Stimulated activated CD8-positive, alpha-beta memory T cell treated with anti-CD3 and anti-CD28 coated beads, Interleukin-12 subunit alpha, Interleukin-12 subunit beta, amount 100 ng/mL, for 4 hours (primary cell): Measurements from ENCODE around the gene MAMLD1.

Source experiments
- DNase-seq: peaks from one replicate; pipeline ENCODE4 v3.0.0-alpha.2; 2020; ENCODE audit warnings: low read depth

MAMLD1 gene

DNA sequence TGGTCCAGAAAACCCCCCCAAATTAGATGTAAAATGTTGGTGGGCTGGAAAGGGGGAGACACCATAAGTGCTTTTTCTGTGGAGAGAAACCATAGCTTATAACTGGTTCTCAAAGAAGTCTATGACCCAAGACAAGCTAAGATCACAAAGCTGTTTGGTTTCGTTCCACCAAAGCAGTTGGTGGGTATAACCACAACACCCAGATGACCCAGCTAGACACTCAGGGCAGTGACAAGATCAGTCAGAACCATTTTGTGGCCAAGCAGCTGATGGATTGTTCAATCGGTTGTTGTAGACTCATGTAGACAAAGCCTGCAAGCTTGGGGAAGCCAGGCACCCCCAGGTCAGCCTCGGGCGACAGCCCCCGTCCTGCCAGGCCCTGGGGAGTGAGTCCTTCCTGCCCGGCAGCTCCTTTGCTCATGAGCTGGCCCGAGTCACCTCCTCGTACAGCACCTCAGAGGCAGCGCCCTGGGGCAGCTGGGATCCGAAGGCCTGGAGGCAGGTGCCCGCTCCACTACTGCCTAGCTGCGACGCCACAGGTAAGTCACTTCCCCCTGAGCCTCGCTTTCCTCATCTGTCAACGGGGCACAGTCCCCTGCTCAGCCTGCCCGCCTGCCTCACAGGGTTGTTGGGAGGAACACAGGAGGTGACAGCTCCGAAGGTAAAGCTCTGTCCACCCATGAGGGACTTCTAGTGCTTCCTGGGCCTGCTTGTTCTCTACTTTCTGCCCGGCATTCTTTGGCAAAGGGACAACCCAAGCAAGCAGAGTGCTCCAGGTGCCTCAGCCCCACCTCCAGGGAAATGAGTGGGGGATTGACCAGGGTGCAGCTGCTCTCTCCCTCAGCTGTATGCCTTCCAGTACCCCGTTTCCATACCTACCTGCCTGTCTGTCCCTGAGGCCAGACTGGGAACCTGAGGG, 140.1 kb downstream of the MAMLD1 start:
- no peak for DNase-seq

- DNase-seq = no peak
Measured at GRCh38 chrX:150503898-150504219, 140.7 kb downstream of the MAMLD1 start.

- no peak for DNase-seq
Measured at GRCh38 chrX:150504397-150505182, 141.5 kb downstream of the MAMLD1 start.

DNA sequence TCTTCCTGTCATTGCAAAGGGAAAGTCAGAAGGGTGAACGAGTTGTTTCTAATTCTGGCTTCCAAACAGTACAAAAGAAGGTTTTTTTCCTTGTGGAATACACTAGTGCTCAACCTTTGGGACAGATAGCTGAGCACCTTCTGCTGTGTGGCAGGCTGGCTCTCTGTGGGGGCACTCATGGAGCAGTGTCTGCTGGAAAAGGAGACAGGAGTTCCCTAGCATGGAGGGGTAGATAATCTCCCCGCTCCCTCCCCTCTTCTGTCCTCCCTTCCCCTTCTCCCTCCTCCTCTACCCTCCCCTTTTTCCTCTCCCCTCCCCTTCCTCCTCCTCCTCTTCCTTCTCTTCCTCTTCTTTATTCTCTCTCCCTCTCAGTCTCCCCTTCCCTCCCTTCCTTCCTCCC, 142.9 kb downstream of the MAMLD1 start:
- no peak for DNase-seq

- DNase-seq = no peak
Measured at GRCh38 chrX:150506486-150506885, 143.4 kb downstream of the MAMLD1 start.

DNA sequence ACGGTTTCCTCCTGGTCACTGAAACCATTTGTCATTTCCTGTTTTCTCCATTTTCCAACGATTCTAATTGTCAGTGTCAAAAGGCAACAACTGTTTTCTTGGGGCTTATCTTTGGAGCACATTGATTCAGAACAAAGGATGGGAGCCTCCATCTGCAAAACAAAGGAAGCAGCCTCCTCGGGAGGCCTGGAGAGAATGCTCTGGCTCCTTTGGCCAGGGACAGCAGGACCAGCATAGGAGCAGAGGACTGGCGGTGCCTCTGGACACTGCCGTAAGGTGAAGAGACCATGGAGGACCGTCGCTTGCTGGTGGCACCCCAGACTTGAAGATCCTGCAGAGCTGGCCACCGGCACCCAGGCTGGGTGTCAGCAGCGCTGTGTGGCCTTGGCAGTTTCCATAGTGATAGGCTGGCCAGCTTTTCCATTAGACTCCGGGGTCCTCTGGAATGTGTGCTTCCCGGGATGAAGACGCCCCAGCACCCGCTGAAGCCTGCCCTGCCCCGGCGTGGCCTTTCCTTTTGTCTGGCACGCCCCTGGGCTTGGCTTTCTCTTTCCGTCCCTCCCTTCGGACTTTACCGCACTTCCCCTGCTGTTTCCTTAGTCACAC, 144.2 kb downstream of the MAMLD1 start:
- no peak for DNase-seq

- DNase-seq = no peak
Measured at GRCh38 chrX:150508018-150508417, 144.9 kb downstream of the MAMLD1 start.

DNA sequence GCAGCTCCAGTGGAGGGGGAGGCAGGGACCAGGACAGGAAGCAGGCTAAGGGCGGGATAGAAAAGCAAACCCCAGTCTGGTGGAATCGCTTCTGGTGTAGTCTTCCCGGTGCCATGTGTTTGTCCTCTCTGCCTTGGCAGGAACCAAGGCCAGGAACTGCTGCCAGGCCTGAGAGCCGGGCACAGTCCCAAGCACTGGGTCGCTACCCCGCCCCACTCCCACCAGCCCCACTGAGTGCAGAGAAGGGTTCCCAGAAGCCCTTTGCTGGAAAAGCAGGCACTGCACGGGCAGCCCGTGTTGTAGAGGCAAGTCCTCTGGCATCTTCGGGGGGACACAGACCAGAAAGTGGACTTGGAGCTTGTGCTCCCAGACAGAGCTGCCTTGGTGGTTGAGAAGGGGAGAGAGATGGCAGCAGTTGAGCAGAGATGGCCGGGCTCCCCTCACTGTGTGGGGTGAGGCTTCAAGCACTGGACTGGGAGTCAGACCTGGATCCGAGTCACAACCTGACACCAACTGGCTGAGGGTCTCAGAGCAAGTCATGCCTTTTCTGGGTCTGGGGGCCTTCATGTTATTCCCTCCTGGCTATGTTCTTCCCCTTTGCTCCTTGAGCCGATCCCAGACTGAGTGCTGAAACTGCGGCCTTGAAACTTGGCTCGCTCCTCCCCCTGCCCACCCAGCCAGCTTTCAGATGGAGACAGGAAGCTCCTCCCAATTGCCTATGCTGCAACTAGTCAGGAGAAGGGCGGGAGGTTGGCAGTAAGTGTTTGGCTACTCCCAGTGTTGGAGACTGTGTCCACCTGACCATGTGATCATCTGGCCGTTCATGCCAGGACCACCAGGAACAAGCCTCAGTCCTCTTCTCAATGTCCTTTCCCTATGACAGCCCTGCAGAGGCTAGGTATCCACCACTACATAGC, 145.6 kb downstream of the MAMLD1 start:
- no peak for DNase-seq

DNA sequence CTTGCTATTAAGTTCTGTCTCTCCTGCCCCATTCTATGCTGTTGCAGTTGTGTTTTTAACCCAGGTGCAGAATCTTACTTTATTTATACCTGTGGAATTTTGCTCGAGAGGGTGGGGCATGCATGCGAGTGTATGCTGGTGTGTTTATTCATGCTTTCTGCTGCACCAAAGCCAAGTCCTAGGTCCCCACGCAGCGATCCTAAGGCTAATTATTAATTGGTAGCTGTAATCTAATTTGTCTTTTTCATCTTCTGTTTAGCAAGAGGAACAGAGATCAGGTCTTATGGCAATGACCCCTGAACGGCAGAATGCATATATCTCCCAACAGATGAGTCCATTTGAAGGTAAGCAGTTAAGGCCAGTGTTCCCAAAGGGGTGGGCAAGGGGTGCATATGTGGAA, 146.6 kb downstream of the MAMLD1 start:
- DNase-seq = no peak

- no peak for DNase-seq
Measured at GRCh38 chrX:150512461-150512901, 149.4 kb downstream of the MAMLD1 start.

DNA sequence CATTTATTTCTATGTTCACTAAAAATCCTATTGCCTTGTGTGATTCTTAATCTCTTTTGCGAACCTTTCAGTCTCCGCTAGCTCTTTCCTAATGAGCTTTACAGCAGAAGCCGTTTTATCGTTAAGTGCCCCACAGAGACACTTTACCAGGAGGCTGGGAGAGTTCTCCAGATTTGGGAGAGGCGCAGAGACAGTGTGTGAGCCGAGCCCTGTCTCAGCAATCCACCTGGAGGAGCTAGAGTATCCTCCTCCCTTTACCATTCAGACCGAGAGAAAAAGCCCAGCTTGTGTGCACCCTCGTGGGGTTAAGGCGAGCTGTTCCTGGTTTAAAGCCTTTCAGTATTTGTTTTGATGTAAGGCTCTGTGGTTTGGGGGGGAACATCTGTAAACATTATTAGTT, 150.4 kb downstream of the MAMLD1 start:
- no peak for DNase-seq

DNA sequence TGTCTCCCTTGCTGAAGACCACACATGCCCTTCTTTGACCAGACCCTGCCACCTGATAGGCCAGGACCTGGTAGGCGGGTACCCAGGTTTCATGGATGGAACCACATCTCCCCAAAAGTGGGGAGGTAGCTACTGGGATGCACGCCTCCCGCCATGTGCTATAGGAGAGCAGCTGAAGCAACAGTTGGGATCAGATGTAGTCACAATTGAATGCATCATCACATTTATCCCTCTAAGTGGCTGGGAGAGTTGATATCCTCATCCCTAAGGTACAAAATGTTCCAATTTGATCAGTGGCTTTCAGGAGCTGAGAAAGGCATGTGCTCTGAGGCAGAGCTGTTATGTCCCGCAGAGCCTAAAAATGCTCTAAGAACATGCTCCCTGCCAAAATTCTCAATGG, 151.3 kb downstream of the MAMLD1 start:
- DNase-seq = no peak

- no peak for DNase-seq
Measured at GRCh38 chrX:150515801-150516200, 152.7 kb downstream of the MAMLD1 start.

DNA sequence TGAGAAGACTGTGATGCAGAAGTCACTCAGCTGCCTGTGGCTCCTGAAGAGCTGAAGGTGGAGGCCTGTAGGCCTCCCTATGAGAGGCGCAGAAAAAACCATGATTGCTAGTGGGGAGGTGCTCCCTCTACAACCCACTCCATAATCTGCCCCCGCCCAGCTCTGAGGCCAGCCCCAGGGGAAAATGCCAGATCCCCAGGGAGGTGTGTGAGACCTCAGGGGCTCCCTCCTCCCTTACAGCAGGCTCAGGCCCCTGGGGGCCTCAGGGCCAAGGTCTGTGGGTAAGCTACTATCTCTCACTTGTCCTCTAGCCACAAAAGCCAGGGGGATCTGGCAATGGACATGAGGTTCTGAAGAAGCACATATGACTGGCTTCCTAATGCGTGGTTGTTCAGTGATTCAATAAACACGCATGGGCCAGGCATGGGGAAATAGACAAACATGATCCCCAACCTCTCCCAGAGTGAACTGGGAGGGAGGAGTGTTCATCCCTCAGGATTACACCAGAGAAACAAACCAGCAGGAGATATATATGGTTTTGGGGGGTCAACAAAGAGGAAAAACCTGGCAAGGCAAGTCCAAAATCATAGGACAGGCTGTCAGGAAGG, 154.3 kb downstream of the MAMLD1 start:
- no peak for DNase-seq

DNA sequence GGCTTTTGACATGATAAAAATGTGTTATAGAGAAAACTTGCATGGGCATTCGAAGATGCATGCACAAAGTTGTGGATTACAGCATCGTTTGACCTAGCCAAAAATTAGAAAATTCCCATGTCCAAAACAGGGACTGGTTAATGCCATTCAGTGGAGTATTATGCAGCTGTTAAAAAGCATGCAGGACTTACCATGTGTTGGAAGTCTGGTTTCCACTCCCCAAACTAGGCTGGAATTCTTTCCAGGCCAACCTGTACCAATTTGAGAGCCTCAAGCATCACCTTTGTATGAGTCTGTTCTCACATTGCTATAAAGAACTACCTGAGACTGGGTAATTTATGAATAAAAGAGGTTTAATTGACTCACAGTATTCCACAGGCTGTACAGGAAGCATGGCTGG, 159.4 kb downstream of the MAMLD1 start:
- DNase-seq = no peak

DNA sequence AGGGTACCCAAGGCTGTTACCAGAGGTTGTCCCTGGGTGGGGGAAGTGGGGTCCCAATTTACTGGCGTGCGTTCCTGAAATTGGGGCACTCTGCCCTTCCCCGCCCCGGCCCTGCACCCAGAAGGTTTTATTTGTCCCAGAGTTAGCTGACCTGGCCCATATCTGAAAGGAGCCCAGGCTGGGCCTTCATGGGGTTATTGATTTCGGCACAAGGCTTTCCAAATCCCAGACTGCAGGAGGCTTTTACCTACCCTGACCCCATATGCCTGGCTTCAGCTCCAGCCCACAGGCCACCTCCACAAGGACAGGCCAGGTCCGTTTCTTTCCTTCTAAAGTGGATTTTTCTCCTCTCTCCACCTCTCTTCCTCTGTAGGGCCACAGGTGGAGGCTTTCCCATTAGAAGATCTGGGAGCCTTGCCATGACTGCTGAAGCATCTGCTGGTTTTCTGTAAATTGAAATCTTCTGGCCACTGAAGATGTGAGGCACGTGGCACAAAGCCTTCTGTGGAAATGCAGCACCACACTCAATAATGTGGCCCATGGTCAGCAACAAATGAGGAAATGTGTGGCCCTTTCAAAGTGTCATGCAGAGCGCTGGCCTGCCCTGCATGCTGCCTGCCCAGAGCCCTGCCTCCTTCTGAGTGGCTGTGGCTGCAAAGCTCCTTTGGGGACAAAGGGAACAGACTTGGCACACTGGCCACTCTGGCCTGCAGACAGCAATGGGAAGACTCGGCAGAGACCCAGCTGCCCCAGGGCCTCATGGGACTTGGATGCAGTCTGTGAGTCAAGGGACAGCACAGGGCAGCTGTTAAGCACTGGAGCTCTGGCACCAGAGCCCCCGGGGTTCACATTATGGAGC, 162.2 kb downstream of the MAMLD1 start:
- no peak for DNase-seq

DNA sequence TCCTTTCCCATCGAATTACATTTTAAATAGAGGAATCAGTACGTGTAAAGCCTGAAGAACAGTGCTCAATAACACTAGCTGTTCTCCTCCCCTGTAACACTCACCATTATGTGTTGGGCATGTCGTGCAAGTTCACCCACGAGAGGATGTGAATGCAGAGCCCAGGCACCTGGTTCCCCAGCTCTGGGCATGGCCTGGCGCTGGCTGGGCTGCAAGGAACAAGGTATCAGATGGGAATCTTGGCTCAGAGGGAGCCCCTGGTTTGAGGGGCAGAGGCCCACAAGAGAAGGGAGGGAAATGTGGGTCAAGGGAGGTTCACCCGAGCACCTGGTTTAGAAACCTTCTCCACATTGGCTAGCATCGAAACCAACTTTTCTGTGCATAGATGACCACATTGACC, 163.6 kb downstream of the MAMLD1 start:
- no peak for DNase-seq

GRCh38 chrX:150527108-150527507, 164.0 kb downstream of the MAMLD1 start:
- DNase-seq = no peak

GRCh38 chrX:150529587-150529986, 166.5 kb downstream of the MAMLD1 start:
- no peak for DNase-seq

DNA sequence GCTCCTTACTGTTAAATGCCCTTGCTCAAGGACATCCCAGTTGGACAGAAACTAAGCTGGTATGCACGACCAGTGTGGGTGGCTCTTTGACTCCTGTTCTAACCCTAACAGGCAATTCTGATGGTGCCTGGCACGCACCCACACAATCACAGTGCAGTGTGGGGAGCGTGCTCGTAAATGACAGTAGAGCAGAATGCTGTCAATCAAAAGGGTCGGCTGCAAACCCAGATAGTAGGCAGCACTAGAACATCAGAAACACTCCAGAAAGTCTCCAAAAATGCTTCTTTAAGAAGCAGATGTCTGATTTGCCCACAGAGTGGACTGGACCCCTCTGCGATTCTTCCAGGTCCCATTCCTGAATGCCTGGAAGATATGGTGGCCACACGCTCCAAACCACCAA, 167.7 kb downstream of the MAMLD1 start:
- DNase-seq = no peak
